Cortex of kidney (tissue), 1 donor: ENCODE data around the gene STK32B.

Experiments used
- DNase-seq: peaks from one replicate; lab custom pipeline; 2025; lab: John Stamatoyannopoulos, UW

STK32B gene

DNA sequence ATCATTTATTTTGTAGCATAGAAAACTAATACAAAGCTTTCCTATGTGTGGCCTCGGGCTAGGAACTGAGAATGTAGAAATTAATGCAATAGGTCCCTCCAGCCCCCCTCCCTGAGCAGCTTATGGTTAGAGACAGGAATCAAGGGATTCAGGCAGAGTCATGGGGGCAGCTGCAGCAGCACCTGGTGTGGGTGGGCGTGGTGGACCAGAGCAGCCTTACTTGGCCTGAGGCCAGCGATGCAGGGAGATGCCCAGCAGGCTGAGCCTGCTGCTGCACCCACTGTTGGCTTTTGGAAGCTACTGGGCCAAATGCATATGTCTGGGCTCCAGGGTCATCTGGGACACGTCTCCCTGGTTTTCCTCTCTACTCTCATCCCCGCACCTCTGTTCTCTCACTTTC is 74.0 kb downstream of the STK32B start:
- DNase-seq: no peak

- DNase-seq: no peak
Measured at GRCh38 chr4:5126231-5126630, 75.0 kb downstream of the STK32B start.

DNA sequence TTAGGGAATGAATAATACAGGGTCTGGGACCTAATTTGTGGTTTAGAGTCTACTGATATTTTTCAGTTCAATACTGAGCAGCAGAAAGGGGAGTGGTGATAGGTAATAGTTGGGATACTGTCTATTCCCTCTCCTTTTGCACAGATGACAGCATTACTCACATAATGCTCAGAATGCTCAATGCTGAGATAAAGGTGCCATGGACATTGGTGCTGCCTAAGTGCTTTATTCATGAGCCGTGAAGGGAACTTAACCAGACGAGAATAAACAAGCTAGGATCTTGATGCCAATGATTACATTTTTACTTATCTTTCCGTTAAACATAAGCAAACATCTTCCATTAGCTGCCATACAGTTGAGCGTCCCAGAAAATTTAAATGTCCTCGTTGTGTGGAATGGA is 75.6 kb downstream of the STK32B start:
- no peak for DNase-seq

DNA sequence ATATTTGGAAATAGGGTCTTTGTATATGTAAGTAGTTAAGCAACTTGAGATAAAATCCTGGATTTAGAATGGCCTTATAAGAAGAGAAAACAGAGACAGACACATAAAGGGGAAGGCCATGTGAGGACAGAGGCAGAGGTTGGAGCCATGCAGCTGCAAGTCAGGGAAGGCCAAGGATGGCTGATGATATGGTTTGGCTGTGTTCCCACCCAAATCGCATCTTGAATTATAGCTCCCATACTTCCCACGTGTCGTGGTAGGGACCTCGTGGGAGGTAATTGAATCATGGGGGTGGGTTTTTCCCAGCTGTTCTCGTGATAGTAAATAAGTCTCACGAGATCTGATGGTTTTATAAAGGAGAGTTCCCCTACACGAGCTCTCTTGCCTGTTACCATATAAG is 76.3 kb downstream of the STK32B start:
- DNase-seq: no peak

DNA sequence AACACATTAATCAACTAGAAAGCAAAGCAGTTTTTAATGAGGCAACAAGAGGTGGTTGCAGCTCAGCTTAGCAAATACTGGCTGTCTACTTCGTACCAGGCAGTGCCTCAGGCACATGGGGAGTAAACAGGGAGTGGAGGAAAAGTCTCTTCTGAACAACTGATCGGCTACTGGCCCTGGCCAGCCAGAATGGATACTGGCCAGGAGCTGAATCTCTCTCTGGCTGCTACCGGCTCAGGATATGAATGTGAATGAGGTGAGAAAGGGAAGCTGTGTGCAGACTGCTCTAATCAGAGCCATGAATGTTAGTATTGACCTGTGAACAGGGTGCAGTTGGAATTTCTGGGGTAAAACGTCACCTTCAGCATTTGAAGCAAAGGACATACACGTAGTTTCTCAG is 77.3 kb downstream of the STK32B start:
- DNase-seq: no peak

DNA sequence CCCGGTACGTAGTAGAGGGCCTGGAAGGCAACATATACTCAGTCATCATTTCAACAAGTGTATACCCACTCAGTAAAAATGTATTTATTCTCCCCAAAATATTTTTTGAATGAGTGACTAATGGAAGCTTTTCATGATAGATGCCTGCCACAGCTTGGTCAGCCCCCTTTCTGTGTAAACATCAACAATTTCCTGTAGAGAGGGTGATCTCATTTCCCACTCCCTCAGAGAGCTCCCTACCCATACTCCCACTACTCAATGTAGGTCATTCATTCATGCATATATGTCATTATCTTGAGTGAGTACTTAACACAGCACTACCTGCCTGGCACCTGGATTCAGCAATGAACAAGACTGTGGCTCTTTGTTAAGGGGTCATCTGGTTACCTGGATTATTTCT is 81.9 kb downstream of the STK32B start:
- DNase-seq: no peak

DNA sequence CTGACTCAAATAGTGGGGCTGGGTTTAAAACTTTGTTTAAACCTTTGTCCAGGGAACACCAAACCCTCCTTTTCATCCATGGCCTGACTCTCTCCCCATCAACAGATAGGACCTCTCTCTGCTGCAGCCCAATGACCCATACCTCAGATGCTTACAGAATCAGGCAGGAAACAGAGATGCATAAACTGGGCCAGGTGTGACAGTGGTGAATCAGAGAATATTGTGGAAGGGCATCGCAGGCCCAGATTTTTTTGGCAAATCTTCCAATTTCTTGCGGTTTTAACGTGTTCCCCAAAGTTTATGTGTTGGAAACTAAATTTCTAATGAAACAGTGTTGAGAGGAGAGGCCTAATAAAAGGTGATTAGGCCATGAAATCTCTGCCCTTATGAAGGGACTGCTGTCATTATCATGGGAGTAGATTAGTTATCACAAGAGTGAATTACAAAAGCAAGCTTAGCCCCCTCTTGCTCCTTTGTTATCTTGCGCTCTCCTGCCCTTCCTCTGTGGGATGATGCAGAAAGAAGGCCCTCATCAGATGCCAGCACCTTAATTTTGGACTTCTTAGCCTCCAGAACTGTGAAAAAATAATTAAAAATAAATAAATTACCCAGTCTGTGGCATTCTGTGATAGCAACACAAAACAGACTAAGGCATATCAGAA is 82.8 kb downstream of the STK32B start:
- no peak for DNase-seq

- DNase-seq: no peak
Measured at GRCh38 chr4:5134620-5135019, 83.3 kb downstream of the STK32B start.

DNA sequence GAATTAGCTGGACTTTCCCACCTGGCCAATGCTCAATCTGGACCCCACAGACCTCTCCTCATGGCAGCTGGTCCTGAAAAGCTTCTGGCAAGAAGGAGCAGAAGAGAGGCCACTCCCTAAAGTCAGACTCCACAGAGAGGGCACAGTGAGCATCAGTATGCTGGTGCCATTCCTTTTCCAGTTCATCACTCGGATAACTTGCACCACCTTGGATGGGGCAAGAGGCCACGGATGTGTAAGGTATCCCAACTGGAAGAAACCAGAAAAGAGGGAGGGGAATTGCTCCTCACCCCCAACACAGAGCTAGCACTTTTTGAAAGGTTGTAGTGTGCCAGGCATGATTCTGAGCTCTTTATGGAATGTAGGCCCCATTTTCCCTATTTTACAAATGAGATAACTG is 85.9 kb downstream of the STK32B start:
- no peak for DNase-seq

DNA sequence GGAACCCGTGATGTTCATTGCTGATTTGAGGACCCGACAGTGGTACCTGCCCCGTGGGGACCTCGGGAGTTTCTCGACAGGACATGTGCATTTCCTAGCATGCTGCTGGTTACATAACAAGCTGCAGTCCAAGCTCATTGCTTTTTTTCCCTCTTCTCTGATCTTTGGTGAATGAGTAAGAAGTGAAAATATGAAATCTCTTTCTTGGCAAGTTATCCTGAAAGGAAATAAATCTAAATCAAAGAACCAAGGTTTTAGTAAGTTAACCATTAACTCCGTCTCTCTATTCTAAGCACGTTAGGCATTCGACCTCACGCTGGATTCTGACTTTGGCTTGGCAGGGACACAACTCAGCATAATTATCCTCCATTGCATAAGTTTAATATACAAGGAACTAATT is 86.6 kb downstream of the STK32B start:
- no peak for DNase-seq

- DNase-seq: no peak
Measured at GRCh38 chr4:5138389-5138788, 87.1 kb downstream of the STK32B start.

GRCh38 chr4:5139141-5139540 is 87.9 kb downstream of the STK32B start:
- DNase-seq: no peak

- no peak for DNase-seq
Measured at GRCh38 chr4:5141802-5142201, 90.5 kb downstream of the STK32B start.

DNA sequence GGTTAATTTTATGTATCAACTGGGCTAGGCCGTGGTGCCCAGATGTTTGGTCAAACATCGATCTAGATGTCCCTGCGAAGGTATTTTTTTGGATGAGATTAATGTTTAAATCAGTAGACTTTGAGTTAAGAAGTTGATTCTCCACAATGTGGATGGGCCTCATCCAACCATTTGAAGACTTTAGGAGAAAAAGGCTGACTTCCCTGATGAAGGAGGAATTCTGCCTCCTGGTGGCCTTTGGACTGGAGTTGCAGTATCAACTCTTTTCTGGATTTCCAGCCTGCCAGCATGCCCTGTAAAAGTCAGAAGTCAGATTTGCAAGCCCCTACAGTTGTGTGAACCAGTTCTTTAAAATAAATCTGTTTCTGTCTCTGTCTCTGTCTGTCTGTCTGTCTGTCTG is 91.4 kb downstream of the STK32B start:
- no peak for DNase-seq

GRCh38 chr4:5143306-5143861 is 92.1 kb downstream of the STK32B start:
- no peak for DNase-seq

GRCh38 chr4:5143940-5144339 is 92.7 kb downstream of the STK32B start:
- DNase-seq: no peak

DNA sequence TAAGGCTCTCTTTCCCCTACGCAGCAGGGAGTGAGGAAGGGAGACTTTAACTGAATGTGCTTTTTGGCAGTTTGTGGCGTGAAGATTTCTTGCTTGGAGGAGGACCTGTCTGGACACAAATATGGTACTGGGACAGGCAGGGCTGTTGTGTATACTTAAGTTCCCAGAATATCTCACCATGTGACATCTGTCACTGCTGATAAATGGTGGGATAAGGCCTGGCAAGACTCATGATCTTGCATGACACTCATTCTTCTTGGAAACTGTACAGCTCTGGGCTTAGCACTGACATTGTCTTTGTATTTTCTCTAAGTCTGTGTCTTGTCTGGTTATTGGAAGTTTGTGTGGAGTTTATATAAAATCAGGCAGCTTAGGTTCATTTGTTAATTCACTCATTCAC is 93.1 kb downstream of the STK32B start:
- no peak for DNase-seq

DNA sequence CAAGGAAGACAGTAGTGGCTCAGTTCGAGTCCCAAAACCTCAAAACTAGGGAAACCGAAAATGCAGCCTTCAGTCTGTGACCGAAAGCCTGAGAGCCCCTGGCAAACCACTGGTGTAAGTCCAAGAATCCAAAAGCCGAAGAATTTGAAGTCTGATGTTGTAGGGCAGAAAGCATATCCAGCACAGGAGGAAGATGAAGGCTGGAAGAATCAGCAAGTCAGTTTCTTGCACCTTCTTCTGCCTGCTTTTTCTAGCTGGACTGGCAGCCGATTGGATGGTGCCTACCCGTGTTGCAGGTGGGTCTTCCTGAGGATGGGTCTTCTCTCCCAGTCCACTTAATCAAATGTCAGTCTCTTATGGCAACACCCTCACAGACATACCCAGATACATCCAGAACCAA is 95.0 kb downstream of the STK32B start:
- no peak for DNase-seq

GRCh38 chr4:5152521-5152920 is 101.2 kb downstream of the STK32B start:
- DNase-seq: no peak

GRCh38 chr4:5156682-5157081 is 105.4 kb downstream of the STK32B start:
- no peak for DNase-seq

DNA sequence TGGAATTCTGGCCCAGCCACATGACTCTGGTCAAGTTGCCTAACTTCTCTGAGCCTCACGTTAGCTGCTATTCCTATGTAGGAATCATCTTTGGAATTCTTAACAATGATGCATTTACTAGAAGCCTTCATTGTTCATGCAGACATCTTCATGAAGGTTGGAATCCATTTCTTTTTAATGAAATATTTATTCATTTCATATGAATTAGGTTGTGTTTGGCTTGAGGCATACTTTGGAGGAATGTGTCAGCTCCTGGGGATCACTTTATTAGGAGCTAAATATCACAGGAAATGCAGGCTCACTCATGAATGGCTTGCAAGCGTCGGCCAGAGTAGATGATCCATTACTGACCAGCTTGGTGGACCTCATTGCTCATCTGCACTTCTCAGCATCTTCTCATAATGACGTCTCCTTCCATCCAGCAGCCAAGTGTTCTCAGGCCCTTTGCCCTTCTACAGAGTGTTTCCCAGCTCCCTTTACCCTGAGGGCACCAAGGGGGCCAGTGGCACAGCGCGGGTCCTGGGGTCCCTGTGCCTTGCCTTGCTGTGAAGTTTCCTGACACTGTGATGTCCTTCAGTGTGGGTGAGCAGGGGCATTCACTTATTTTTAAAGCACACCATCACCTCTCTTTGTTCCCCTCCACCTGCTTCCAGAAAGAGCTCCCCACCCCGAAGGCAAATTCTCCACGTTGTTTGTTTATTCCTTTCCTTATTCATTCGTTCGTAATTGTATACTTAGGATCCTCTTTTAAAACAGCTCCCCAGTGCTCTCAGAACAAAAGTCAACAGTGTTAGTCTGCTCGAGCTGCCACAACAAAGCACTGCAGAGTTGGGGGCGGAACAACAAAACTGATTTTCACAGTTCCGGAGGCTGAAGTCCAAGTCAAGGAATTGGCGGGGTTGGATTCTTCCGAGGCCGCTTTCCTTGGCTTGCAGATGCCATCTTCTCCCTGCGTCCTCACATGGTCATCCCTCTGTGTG is 106.8 kb downstream of the STK32B start:
- no peak for DNase-seq

GRCh38 chr4:5158825-5159224 is 107.5 kb downstream of the STK32B start:
- no peak for DNase-seq

GRCh38 chr4:5160668-5161067 is 109.4 kb downstream of the STK32B start:
- DNase-seq: no peak
